Memory B cell (primary cell): ENCODE measurements around the gene MAN2A2.
A peak's percentile ranks its signal among the peaks of the same experiment; 100 is the strongest.
"Not testable (repeated sequence)": the region's sequence is repeated elsewhere in the genome, so short reads cannot be mapped to it uniquely, and the experiment has no call there.

Experiments used
- ATAC-seq: fragments of 150-1000 bp; cut with Tn5 transposase; 2 replicates; pipeline ENCODE4 v1.10.0; 2021; ENCODE audit warnings: low read depth, mild to moderate bottlenecking, moderate library complexity
- DNase-seq, 2 donors: peaks; one replicate each; pipeline ENCODE4 v3.0.0; 2022; ENCODE audit warnings: low spot score in 2 of 2
- H3K27ac Mint-ChIP-seq: one replicate; pipeline ENCODE4 v1.8.0; 2022; ENCODE audit warnings: mild to moderate bottlenecking, moderate library complexity, mixed read lengths
- H3K27me3 Mint-ChIP-seq: one replicate; pipeline ENCODE4 v1.8.0; 2022; ENCODE audit warnings: mixed read lengths
- H3K36me3 Mint-ChIP-seq: one replicate; pipeline ENCODE4 v1.8.0; 2022; ENCODE audit warnings: mild to moderate bottlenecking, mixed read lengths
- H3K4me1 Mint-ChIP-seq: one replicate; pipeline ENCODE4 v1.8.0; 2022; ENCODE audit warnings: mixed read lengths
- H3K4me3 Mint-ChIP-seq: one replicate; pipeline ENCODE4 v1.8.0; 2022; ENCODE audit warnings: mild to moderate bottlenecking, moderate library complexity, mixed read lengths
- H3K9me3 Mint-ChIP-seq: one replicate; pipeline ENCODE4 v1.8.0; 2022; ENCODE audit warnings: mixed read lengths

The MAN2A2 gene

GRCh38 chr15:90866800-90867199, 36.3 kb upstream of the MAN2A2 start:
- DNase-seq, result no peak
- Mint-ChIP-seq H3K36me3 (no peaks in the 10 kb centered on the region), H3K27ac (no peak overlapping the region), H3K4me1 (peaks cover 27% of the 10 kb centered on the region), H3K27me3 (no peaks in the 10 kb centered on the region), H3K9me3 (no peaks in the 10 kb centered on the region), H3K4me3 (no peak overlapping the region)
- ATAC-seq, result no peak

DNA sequence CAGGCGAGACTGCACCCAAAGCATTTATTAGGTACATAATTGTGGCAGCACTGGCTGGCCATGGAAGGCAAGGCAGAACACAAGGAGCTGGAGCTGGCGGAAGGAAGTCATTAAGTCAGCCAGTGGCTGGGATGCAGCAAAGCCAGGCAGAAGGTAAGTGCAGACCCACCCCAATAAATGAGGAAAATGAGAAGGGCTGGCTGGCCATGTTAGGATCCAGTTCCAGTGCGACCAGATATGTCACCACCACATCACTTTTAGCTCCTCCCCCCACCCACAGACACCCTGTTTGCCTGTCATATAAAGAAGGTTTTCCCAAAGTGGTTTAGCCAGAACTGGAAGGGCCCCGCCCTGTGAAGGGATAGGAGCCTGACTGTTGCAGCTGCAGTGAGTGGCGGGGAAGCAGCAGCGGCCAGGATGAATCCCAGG, 34.8 kb upstream of the MAN2A2 start, which contains the start of gene FURIN:
TSS of gene FURIN (plus strand) at position 328 of the 429 bp plus-strand sequence. CDS start 7,153 bp downstream, outside the sequence.
- Mint-ChIP-seq H3K4me1 (peaks cover 34% of the 10 kb centered on the region), H3K4me3 (no peak within 1 kb of the TSS), H3K9me3 (no peaks in the 10 kb centered on the region), H3K27ac (peak within 1 kb of the TSS; percentile 86), H3K36me3 (no peaks in the 10 kb centered on the region), H3K27me3 (no peaks in the 10 kb centered on the region)
- ATAC-seq (no peak), DNase-seq (no peak)

GRCh38 chr15:90869140-90869541, 34.0 kb upstream of the MAN2A2 start:
- Mint-ChIP-seq H3K4me3 (no peak overlapping the region), H3K9me3 (no peaks in the 10 kb centered on the region), H3K27ac (peak overlapping the region; percentile 86), H3K4me1 (peaks cover 27% of the 10 kb centered on the region), H3K27me3 (no peaks in the 10 kb centered on the region), H3K36me3 (no peaks in the 10 kb centered on the region)
- ATAC-seq (no peak), DNase-seq (no peak)

GRCh38 chr15:90869601-90870353, 33.3 kb upstream of the MAN2A2 start:
- Mint-ChIP-seq H3K9me3 (no peaks in the 10 kb centered on the region), H3K36me3 (no peaks in the 10 kb centered on the region), H3K27ac (peak overlapping the region; percentile 86), H3K4me3 (peak overlapping the region; percentile 88), H3K27me3 (no peaks in the 10 kb centered on the region), H3K4me1 (peaks cover 27% of the 10 kb centered on the region)
- DNase-seq (no peak), ATAC-seq (peak; percentile 36)

- peak overlapping the region; percentile 88 for H3K4me3 Mint-ChIP-seq
- H3K9me3 Mint-ChIP-seq, result no peaks in the 10 kb centered on the region
- DNase-seq, result no peak
- H3K36me3 Mint-ChIP-seq, result no peaks in the 10 kb centered on the region
- H3K27ac Mint-ChIP-seq, result peak overlapping the region; percentile 86
- H3K27me3 Mint-ChIP-seq, result no peaks in the 10 kb centered on the region
- peak; percentile 27 for ATAC-seq
- peaks cover 28% of the 10 kb centered on the region for H3K4me1 Mint-ChIP-seq
Measured at GRCh38 chr15:90870354-90871138, 32.6 kb upstream of the MAN2A2 start.

GRCh38 chr15:90871139-90871715, 31.9 kb upstream of the MAN2A2 start:
- peaks cover 29% of the 10 kb centered on the region for H3K4me1 Mint-ChIP-seq
- peak overlapping the region; percentile 88 for H3K4me3 Mint-ChIP-seq
- DNase-seq, result peak in 1 of 2 donors; percentile 48
- no peaks in the 10 kb centered on the region for H3K9me3 Mint-ChIP-seq
- H3K36me3 Mint-ChIP-seq, result peaks cover under 1% of the 10 kb centered on the region
- H3K27me3 Mint-ChIP-seq, result no peaks in the 10 kb centered on the region
- H3K27ac Mint-ChIP-seq, result peak overlapping the region; percentile 86
- ATAC-seq, result peak; percentile 51

- Mint-ChIP-seq H3K36me3 (peaks cover 7% of the 10 kb centered on the region), H3K9me3 (no peaks in the 10 kb centered on the region), H3K4me1 (peaks cover 29% of the 10 kb centered on the region), H3K4me3 (peak overlapping the region; percentile 89), H3K27ac (peak overlapping the region; percentile 67), H3K27me3 (no peaks in the 10 kb centered on the region)
- DNase-seq, result no peak
- peak; percentile 33 for ATAC-seq
Measured at GRCh38 chr15:90871716-90872485, 31.2 kb upstream of the MAN2A2 start.

DNA sequence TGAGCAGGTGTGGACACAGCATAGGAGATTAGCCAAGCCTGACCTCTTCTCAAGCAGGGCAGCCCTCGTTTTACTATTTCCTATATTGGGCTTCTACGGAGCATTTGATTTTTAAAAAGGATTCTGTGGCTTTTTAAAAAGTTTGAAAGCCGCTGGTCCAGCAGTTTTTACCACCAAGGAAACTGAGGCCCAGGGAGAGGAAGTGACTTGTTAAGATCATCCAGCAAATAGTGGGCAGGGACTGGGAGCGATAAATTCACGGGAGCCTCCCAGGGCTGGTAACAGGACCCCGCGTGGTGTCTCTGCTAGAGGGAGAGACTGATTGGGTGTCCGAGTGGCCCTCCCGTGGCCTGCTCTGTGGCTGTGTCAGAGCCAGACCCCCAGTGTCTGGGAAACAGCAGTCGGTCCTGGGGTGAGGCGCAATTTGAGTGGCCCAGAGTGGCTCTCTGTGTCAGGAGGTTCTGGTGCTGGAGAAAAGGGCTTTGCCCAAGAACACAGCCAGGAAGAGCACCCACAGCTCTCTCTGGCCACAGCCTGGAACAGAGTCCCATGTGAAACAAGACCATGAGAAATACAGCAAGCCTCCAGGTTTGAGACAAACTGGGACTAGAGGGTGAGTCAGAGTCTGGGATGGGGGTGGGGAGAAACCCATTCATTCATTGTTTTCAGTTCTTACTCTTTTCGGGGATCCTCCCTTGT, 30.5 kb upstream of the MAN2A2 start:
- peak; percentile 21 for ATAC-seq
- Mint-ChIP-seq H3K4me1 (peaks cover 29% of the 10 kb centered on the region), H3K9me3 (no peaks in the 10 kb centered on the region), H3K4me3 (peak overlapping the region; percentile 89), H3K27ac (peak overlapping the region; percentile 67), H3K27me3 (no peaks in the 10 kb centered on the region), H3K36me3 (peaks cover 14% of the 10 kb centered on the region)
- DNase-seq, result no peak

GRCh38 chr15:90873488-90873997, 29.6 kb upstream of the MAN2A2 start:
- Mint-ChIP-seq H3K4me1 (peaks cover 29% of the 10 kb centered on the region), H3K4me3 (peak overlapping the region; percentile 24), H3K36me3 (peaks cover 16% of the 10 kb centered on the region), H3K27me3 (no peaks in the 10 kb centered on the region), H3K9me3 (no peaks in the 10 kb centered on the region), H3K27ac (no peak overlapping the region)
- ATAC-seq, result no peak
- no peak for DNase-seq

GRCh38 chr15:90873998-90874605, 29.0 kb upstream of the MAN2A2 start:
- ATAC-seq, result no peak
- H3K27ac Mint-ChIP-seq, result no peak overlapping the region
- H3K36me3 Mint-ChIP-seq, result peaks cover 16% of the 10 kb centered on the region
- no peaks in the 10 kb centered on the region for H3K9me3 Mint-ChIP-seq
- DNase-seq, result no peak
- H3K4me1 Mint-ChIP-seq, result peaks cover 28% of the 10 kb centered on the region
- H3K27me3 Mint-ChIP-seq, result no peaks in the 10 kb centered on the region
- no peak overlapping the region for H3K4me3 Mint-ChIP-seq

DNA sequence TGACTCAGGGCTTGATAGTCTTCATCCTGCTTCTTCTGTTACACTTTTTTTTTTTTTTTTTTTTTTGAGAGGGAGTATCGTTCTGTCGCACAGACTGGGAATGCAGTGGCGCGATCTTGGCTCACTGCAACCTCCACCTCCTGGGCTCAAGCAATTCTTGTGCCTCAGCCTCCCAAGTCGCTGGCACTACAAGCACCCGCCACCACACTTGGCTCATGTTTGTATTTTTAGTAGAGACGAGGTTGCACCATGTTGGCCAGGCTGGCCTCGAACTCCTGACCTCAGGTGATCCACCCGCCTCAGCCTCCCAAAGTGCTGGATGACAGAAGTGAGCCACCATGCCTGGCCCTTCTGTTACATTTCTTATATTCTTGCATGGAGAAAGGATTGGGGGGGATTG, 28.1 kb upstream of the MAN2A2 start:
- H3K9me3 Mint-ChIP-seq, DNase-seq, H3K27me3 Mint-ChIP-seq, H3K27ac Mint-ChIP-seq, H3K4me3 Mint-ChIP-seq, ATAC-seq: not testable (repeated sequence)
- H3K36me3 Mint-ChIP-seq, result peaks cover 23% of the 10 kb centered on the region
- peaks cover 20% of the 10 kb centered on the region for H3K4me1 Mint-ChIP-seq

- Mint-ChIP-seq H3K4me1 (peaks cover 14% of the 10 kb centered on the region), H3K27me3 (no peaks in the 10 kb centered on the region), H3K36me3 (peaks cover 25% of the 10 kb centered on the region), H3K4me3 (no peak overlapping the region), H3K27ac (no peak overlapping the region), H3K9me3 (no peaks in the 10 kb centered on the region)
- no peak for DNase-seq
- no peak for ATAC-seq
Measured at GRCh38 chr15:90875549-90875981, 27.5 kb upstream of the MAN2A2 start.
